Spleen (tissue), 11 donors: ENCODE results near the gene OR13C4. TPM values are rescaled to one million over a fixed set of nuclear protein-coding genes. Genes with fewer than 3 reads are reported as not detected.

Source experiments
- DNase-seq: peaks from one replicate; pipeline ENCODE4 v3.0.0-alpha.2; 2020
- H3K27ac ChIP-seq, 8 donors: fragments of 200-600 bp; sonication (generic) in 7 of 8; 1 replicate in 4 of 8; 2 replicates in 4 of 8; pipeline versions ENCODE4 v1.5.0 to v1.8.0; 2016 to 2021; ENCODE audit warnings: inconsistent platforms in 4 of 8, mild to moderate bottlenecking in 4 of 8, moderate library complexity in 1 of 8
- H3K27me3 ChIP-seq, 7 donors: fragments of 200-600 bp; sonication (generic) in 6 of 7; replicated peaks in 1 of 7; 1 replicate in 4 of 7; 2 replicates in 3 of 7; pipeline versions ENCODE4 v1.5.0 to v1.8.0; 2016 to 2021; ENCODE audit warnings: inconsistent platforms in 3 of 7, mild to moderate bottlenecking in 1 of 7
- H3K36me3 ChIP-seq, 6 donors: fragments of 200-600 bp; sonication (generic) in 5 of 6; 1 replicate in 4 of 6; 2 replicates in 2 of 6; pipeline versions ENCODE4 v1.5.0 to v1.8.0; 2016 to 2021; ENCODE audit warnings: inconsistent platforms in 2 of 6
- H3K4me1 ChIP-seq, 6 donors: fragments of 200-600 bp; sonication (generic) in 5 of 6; 1 replicate in 3 of 6; 2 replicates in 3 of 6; pipeline versions ENCODE4 v1.5.0 to v1.8.0; 2016 to 2021; ENCODE audit warnings: inconsistent platforms in 3 of 6
- H3K4me3 ChIP-seq, 8 donors: fragments of 200-600 bp; sonication (generic) in 7 of 8; 1 replicate in 4 of 8; 2 replicates in 4 of 8; pipeline versions ENCODE4 v1.5.0 to v1.8.0; 2016 to 2021; ENCODE audit warnings: inconsistent platforms in 4 of 8, mild to moderate bottlenecking in 4 of 8, moderate library complexity in 2 of 8
- H3K9me3 ChIP-seq, 8 donors: fragments of 200-600 bp; sonication (generic) in 7 of 8; 1 replicate in 4 of 8; 2 replicates in 4 of 8; pipeline versions ENCODE4 v1.5.0 to v1.8.0; 2016 to 2021; ENCODE audit warnings: inconsistent platforms in 4 of 8
- POLR2A ChIP-seq, 3 donors: fragments of 450-650 bp; IDR thresholded peaks; one replicate each; pipeline ENCODE4 v1.5.1; 2017; ENCODE audit warnings: antibody characterized with exemption in 3 of 3, mild to moderate bottlenecking in 1 of 3
- POLR2AphosphoS5 ChIP-seq, 3 donors: sonication (generic); formaldehyde crosslinking; IDR thresholded peaks; one replicate each; pipeline ENCODE4 v1.5.1; 2017; ENCODE audit warnings: antibody characterized with exemption in 3 of 3
- WGBS, 5 donors: extraction: QIAGEN DNeasy Blood & Tissue Kit in 3 of 5; methylation state at CpG; one replicate each; pipeline versions ENCODE4 v1.1.5 to v1.1.7; 2013 to 2018; 5-methylcytosine and 5-hydroxymethylcytosine counted together
- intact Hi-C: fragments of 100-400 bp; cut with DNase I; formaldehyde crosslinking; loops from one replicate; pipeline ENCODE4 v1.15.0; 2023; ENCODE audit warnings: low total_unique reads
- polyA plus RNA-seq, 3 donors: library from polyadenylated mRNA; stranded (reverse); fragments of 200-250 nt; gene quantifications; one replicate each; pipeline ENCODE4 v1.2.1, GENCODE V29; 2013
- total RNA-seq, 7 donors: library from RNA; depleted of rRNA in 3 of 7; stranded (reverse); fragments of >200 nt in 3 of 7; fragmentation: NEBNext Ultra II Directional in 4 of 7; extraction: Animal tissue kit (Norgen Biotek cat#: 25700) in 4 of 7; gene quantifications; one replicate each; pipeline versions ENCODE4 v1.1.0 to v1.2.1, GENCODE V29; 2016 to 2021
- TF ChIP-seq, protein P1 (sequence below), 11 experiments: fragments of 200-600 bp in 7 of 11; fragments of 450-650 bp in 4 of 11; sonication (generic) in 4 of 11; IDR thresholded peaks in 8 of 11; conservative IDR thresholded peaks in 3 of 11; 1 replicate in 7 of 11; 2 replicates in 4 of 11; pipeline versions ENCODE4 v1.4.0 to v1.8.0; 2016 to 2021; ENCODE audit warnings: antibody characterized with exemption in 11 of 11, inconsistent platforms in 4 of 11, mild to moderate bottlenecking in 1 of 11
- donor health status: healthy with polysubstance abuse.
- donor health status: DM: no; HTN: no; CAD: no; lungs with moderate emphysema.
- donor health status: DM: no; HTN: no; CAD: no.
- donor health status: Bipolar disorder and iron deficiency.
- donor health status: healthy.
- donor health status: DM: no; HTN: no; CAD: no.
- donor health status: DM: yes; HTN: yes; CAD: no.

OR13C4 gene
- total and polyA plus RNA-seq, 10 donors = not detected

GRCh38 chr9:104564358-104564757 is 37.3 kb upstream of the OR13C4 start:
- H3K27ac ChIP-seq = no peak overlapping the region
- intact Hi-C loops = no loop called here
- no peaks in the 10 kb centered on the region for H3K27me3 ChIP-seq
- no peak overlapping the region for H3K4me3 ChIP-seq
- H3K9me3 ChIP-seq = peaks cover 0 to 3% (median 0%) of the 10 kb centered on the region in 8 donors
- H3K36me3 ChIP-seq = no peaks in the 10 kb centered on the region
- TF ChIP-seq POLR2A (IDR thresholded peaks at IDR 0.05) = no peak
- TF ChIP-seq POLR2AphosphoS5 (IDR thresholded peaks at IDR 0.05) = no peak
- TF ChIP-seq, protein P1, sequence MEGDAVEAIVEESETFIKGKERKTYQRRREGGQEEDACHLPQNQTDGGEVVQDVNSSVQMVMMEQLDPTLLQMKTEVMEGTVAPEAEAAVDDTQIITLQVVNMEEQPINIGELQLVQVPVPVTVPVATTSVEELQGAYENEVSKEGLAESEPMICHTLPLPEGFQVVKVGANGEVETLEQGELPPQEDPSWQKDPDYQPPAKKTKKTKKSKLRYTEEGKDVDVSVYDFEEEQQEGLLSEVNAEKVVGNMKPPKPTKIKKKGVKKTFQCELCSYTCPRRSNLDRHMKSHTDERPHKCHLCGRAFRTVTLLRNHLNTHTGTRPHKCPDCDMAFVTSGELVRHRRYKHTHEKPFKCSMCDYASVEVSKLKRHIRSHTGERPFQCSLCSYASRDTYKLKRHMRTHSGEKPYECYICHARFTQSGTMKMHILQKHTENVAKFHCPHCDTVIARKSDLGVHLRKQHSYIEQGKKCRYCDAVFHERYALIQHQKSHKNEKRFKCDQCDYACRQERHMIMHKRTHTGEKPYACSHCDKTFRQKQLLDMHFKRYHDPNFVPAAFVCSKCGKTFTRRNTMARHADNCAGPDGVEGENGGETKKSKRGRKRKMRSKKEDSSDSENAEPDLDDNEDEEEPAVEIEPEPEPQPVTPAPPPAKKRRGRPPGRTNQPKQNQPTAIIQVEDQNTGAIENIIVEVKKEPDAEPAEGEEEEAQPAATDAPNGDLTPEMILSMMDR (IDR thresholded peaks at IDR 0.05 in 8 of 11, conservative IDR thresholded peaks at IDR 0.05 in 3 of 11) = no peak
- H3K4me1 ChIP-seq = no peaks in the 10 kb centered on the region
- WGBS, 5 donors = 43 to 61% (median 57%) methylated on average over 1 of the region's 1 CpG
- no peak for DNase-seq

- Histone ChIP-seq H3K36me3 (no peaks in the 10 kb centered on the region), H3K4me1 (no peaks in the 10 kb centered on the region), H3K27ac (no peak overlapping the region), H3K4me3 (no peak overlapping the region), H3K27me3 (no peaks in the 10 kb centered on the region), H3K9me3 (peaks cover 0 to 32% (median 11%) of the 10 kb centered on the region in 8 donors)
- no peak for DNase-seq
- intact Hi-C loops = loop anchor here (10.0 kb wide), 1 partner anchor 58 kb away; the partner anchor contains the start of gene OR13C9
- 81 to 88% (median 86%) methylated on average over 8 of the region's 8 CpGs for WGBS, 5 donors
- TF ChIP-seq, protein P1 (IDR thresholded peaks at IDR 0.05 in 8 of 11, conservative IDR thresholded peaks at IDR 0.05 in 3 of 11) = no peak
- no peak for TF ChIP-seq POLR2AphosphoS5 (IDR thresholded peaks at IDR 0.05)
Observed at GRCh38 chr9:104556830-104557634, 30.0 kb upstream of the OR13C4 start.

DNA sequence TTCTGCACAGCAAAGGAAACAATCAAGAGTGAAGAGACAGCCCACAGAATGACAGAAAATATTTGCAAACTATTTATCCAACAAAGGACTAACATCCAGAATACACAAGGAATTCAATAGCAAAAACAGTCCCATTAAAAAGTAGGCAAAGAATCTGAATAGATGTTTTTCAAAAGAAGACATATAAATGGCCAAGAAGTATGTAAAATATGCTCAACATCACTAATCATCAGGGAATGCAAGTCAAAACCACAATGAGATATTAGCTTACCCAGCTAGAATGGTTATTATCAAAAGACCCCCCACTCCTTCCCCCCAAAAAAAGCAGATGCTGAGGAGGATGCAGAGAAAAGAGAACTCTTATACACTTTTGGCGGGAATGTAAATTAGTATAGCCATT is 28.5 kb upstream of the OR13C4 start:
- H3K36me3 ChIP-seq = no peaks in the 10 kb centered on the region
- H3K9me3 ChIP-seq = peaks cover 0 to 32% (median 11%) of the 10 kb centered on the region in 8 donors
- no peak overlapping the region for H3K27ac ChIP-seq
- no peak overlapping the region for H3K4me3 ChIP-seq
- no peak for DNase-seq
- no peaks in the 10 kb centered on the region for H3K27me3 ChIP-seq
- no peaks in the 10 kb centered on the region for H3K4me1 ChIP-seq
- intact Hi-C loops = loop anchor here (10.0 kb wide), 1 partner anchor 59 kb away; the partner anchor contains the start of gene OR13C9
- 83 to 97% (median 94%) methylated on average over 1 of the region's 1 CpG for WGBS, 5 donors
- TF ChIP-seq POLR2AphosphoS5 (IDR thresholded peaks at IDR 0.05) (no peak), POLR2A (IDR thresholded peaks at IDR 0.05) (no peak)
- TF ChIP-seq, protein P1 (IDR thresholded peaks at IDR 0.05 in 8 of 11, conservative IDR thresholded peaks at IDR 0.05 in 3 of 11) = no peak

DNA sequence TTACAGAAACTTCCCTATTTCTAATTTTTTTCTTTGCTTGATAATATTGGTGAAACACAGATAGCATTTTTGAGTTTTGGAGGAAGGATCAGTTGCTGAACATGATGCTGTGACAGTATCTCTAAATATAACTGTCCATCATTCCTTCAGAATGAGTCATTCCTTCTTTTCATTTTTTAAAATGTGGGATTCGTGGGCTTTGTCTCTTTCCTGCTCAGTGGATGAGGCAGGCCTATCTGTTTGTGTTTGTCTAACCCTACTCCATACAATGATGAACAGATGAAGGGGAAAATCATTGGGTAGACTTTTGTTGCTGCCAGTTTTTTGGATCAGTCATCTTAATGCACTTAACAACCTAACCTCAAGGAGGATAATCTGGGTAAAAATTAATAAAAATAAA is 26.3 kb upstream of the OR13C4 start:
- H3K36me3 ChIP-seq = no peaks in the 10 kb centered on the region
- H3K27ac ChIP-seq = no peak overlapping the region
- H3K9me3 ChIP-seq = peaks cover 0 to 18% (median 7%) of the 10 kb centered on the region in 8 donors
- 18 to 51% (median 44%) methylated on average over 1 of the region's 1 CpG for WGBS, 5 donors
- H3K4me1 ChIP-seq = no peaks in the 10 kb centered on the region
- H3K27me3 ChIP-seq = no peaks in the 10 kb centered on the region
- intact Hi-C loops = loop anchor here (10.0 kb wide), 1 partner anchor 62 kb away; the partner anchor contains the start of gene OR13C9
- TF ChIP-seq POLR2AphosphoS5 (IDR thresholded peaks at IDR 0.05) (no peak), POLR2A (IDR thresholded peaks at IDR 0.05) (no peak)
- TF ChIP-seq, protein P1 (IDR thresholded peaks at IDR 0.05 in 8 of 11, conservative IDR thresholded peaks at IDR 0.05 in 3 of 11) = no peak
- no peak overlapping the region for H3K4me3 ChIP-seq
- no peak for DNase-seq
